Epithelial cell of proximal tubule (primary cell): Measurements from ENCODE around the gene CSNK2A2. TPM values are rescaled to one million over a fixed set of nuclear protein-coding genes. Genes with fewer than 3 reads are reported as not detected.

Experiments used
- DNase-seq: peaks from one replicate; pipeline ENCODE4 v3.0.0-alpha.2; 2011; ENCODE audit warnings: low read depth
- H3K4me3 ChIP-seq: 2 replicates; pipeline ENCODE4 v1.5.1; 2011; ENCODE audit warnings: low read depth, mild to moderate bottlenecking, low read length
- CTCF ChIP-seq: conservative IDR thresholded peaks from 2 replicates; pipeline ENCODE4 v1.5.1; 2012; ENCODE audit warnings: low read depth, mild to moderate bottlenecking, low read length
- total RNA-seq: library from RNA; depleted of rRNA; stranded (reverse); fragments of >200 nt; gene quantifications from 2 replicates; pipeline ENCODE4 v1.2.3, GENCODE V29; 2015

Gene CSNK2A2
- total RNA-seq, 1 donor from 2014 or later = 20.2 TPM

GRCh38 chr16:58109330-58109729 lies 88.6 kb downstream of the CSNK2A2 start:
- no peak for TF ChIP-seq CTCF
- no peak overlapping the region for H3K4me3 ChIP-seq
- DNase-seq = no peak

Other genes starting within 250 kb of the CSNK2A2 start
- under 0.01 and 1.4 TPM in 2 replicates for gene CNGB1, start 227.0 kb downstream of the CSNK2A2 start, total RNA-seq
- 3.0 and 9.1 TPM in 2 replicates for gene ZNF319, start 197.4 kb downstream of the CSNK2A2 start, total RNA-seq
- 25.4 and 31.2 TPM in 2 replicates for gene USB1, start 196.7 kb downstream of the CSNK2A2 start, total RNA-seq
- gene MMP15, start 172.4 kb downstream of the CSNK2A2 start, total RNA-seq = 24.7 and 36.0 TPM in 2 replicates
- gene CFAP20, start 68.7 kb downstream of the CSNK2A2 start, total RNA-seq = 38.6 and 63.2 TPM in 2 replicates
- gene PRSS54, start 96.9 kb upstream of the CSNK2A2 start, total RNA-seq = not detected in 2 replicates
- 14.0 and 22.1 TPM in 2 replicates for gene GINS3, start 194.4 kb upstream of the CSNK2A2 start, total RNA-seq